ENCODE measurements around the gene MEGF9. TPM values are rescaled to one million over a fixed set of nuclear protein-coding genes. Genes with fewer than 3 reads are reported as not detected.

MEGF9 gene
- total and polyA plus RNA-seq, 2 of the 13 experiments (the other 11 are each of a cell fraction or from before 2014, with no cell fraction given): 3.1 to 3.3 TPM

DNA sequence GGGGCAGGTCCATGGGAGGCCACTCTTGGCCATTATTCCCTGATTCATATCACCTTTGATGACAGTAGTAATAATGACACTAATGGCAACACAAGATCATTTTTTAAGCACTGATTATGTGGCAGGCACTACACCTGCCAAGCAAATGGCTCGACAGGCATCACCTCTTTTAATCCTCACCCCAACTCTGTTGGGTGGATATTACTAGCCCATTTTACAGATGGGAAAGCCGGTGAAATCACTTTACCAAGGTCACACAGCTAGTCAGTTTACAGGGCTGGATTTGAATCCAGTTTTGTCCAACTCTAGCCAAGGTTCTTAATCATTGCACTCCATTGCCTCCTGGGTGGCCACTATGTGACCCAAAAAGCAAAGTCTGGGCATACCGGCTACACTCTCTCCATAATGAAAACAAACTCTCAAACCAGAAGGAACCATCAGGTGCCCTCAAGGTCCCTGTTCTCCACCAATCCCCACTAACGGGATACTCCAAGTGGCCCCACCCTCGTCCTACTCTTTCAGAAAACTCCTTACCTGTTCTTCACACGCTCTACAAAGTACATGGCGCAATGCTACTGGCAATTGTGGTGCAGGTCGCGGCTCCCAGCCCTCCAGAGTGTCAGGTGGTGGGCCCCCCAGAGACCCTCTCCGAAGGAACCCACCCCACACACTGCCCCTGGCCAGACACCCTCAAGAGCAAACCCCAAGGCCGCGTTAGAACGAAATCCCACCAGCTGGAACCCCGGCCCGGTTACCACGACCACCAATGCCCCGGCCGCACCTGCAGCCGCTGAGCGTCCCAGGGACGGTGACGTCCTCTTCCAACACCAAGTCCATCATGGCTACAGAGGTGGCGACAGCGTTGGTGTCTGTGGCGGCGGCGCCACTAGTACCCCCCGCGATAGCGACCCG is 134.9 kb downstream of the MEGF9 start (continued):
- TF ChIP-seq TSC22D2 (CRISPR knock-in tag; IDR thresholded peaks at IDR 0.05; ENCODE audit: borderline replicate concordance) (peak; percentile 41; the same call in 1 of the 2 replicates), ZNF761 (CRISPR knock-in tag; conservative IDR thresholded peaks at IDR 0.05) (no peak), RXRB (CRISPR knock-in tag; IDR thresholded peaks at IDR 0.05; ENCODE audit: borderline replicate concordance) (no peak), SNAI1 (CRISPR knock-in tag; IDR thresholded peaks at IDR 0.05; ENCODE audit: borderline replicate concordance) (no peak), LCORL (IDR thresholded peaks at IDR 0.05) (no peak), LCORL (CRISPR knock-in tag; IDR thresholded peaks at IDR 0.05) (0 out of 2 replicates have a peak, but pooled peaks have one; percentile 32), SOX13 (IDR thresholded peaks at IDR 0.05) (no peak), SOX13 (CRISPR knock-in tag; conservative IDR thresholded peaks at IDR 0.05 in 1 of 2, IDR thresholded peaks at IDR 0.05 in 1 of 2) (no peak), ZNF543 (CRISPR knock-in tag; IDR thresholded peaks at IDR 0.05) (no peak), KAT7 (CRISPR knock-in tag; IDR thresholded peaks at IDR 0.05; ENCODE audit: borderline replicate concordance) (no peak), TMF1 (CRISPR knock-in tag; IDR thresholded peaks at IDR 0.05; ENCODE audit: low read depth) (no peak), ZNF720 (CRISPR knock-in tag; IDR thresholded peaks at IDR 0.05) (no peak), ZNF224 (CRISPR knock-in tag; IDR thresholded peaks at IDR 0.05) (0 out of 2 replicates have a peak, but pooled peaks have one; percentile 6), CENPT (CRISPR knock-in tag; IDR thresholded peaks at IDR 0.05; ENCODE audit: low read depth) (no peak), HES4 (CRISPR knock-in tag; IDR thresholded peaks at IDR 0.05; ENCODE audit: borderline replicate concordance) (0 out of 2 replicates have a peak, but pooled peaks have one; percentile 46), ZMYM3 (CRISPR knock-in tag; IDR thresholded peaks at IDR 0.05) (peak; percentile 68; the same call in 1 of the 2 replicates), ZNF446 (CRISPR knock-in tag; IDR thresholded peaks at IDR 0.05) (peak; percentile 45; the same call in 1 of the 2 replicates), ZNF563 (CRISPR knock-in tag; IDR thresholded peaks at IDR 0.05) (0 out of 2 replicates have a peak, but pooled peaks have one; percentile 42)
- TF ChIP-seq, protein P1, sequence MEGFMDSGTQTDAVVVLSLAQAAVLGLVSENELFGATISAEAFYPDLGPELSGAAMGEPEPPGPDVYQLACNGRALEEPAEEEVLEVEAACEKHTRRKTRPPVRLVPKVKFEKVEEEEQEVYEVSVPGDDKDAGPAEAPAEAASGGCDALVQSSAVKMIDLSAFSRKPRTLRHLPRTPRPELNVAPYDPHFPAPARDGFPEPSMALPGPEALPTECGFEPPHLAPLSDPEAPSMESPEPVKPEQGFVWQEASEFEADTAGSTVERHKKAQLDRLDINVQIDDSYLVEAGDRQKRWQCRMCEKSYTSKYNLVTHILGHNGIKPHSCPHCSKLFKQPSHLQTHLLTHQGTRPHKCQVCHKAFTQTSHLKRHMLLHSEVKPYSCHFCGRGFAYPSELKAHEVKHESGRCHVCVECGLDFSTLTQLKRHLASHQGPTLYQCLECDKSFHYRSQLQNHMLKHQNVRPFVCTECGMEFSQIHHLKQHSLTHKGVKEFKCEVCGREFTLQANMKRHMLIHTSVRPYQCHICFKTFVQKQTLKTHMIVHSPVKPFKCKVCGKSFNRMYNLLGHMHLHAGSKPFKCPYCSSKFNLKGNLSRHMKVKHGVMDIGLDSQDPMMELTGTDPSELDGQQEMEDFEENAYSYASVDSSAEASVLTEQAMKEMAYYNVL (CRISPR knock-in tag; IDR thresholded peaks at IDR 0.05; ENCODE audit: borderline replicate concordance): no peak
- TF ChIP-seq, protein P2, sequence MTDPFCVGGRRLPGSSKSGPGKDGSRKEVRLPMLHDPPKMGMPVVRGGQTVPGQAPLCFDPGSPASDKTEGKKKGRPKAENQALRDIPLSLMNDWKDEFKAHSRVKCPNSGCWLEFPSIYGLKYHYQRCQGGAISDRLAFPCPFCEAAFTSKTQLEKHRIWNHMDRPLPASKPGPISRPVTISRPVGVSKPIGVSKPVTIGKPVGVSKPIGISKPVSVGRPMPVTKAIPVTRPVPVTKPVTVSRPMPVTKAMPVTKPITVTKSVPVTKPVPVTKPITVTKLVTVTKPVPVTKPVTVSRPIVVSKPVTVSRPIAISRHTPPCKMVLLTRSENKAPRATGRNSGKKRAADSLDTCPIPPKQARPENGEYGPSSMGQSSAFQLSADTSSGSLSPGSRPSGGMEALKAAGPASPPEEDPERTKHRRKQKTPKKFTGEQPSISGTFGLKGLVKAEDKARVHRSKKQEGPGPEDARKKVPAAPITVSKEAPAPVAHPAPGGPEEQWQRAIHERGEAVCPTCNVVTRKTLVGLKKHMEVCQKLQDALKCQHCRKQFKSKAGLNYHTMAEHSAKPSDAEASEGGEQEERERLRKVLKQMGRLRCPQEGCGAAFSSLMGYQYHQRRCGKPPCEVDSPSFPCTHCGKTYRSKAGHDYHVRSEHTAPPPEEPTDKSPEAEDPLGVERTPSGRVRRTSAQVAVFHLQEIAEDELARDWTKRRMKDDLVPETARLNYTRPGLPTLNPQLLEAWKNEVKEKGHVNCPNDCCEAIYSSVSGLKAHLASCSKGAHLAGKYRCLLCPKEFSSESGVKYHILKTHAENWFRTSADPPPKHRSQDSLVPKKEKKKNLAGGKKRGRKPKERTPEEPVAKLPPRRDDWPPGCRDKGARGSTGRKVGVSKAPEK (CRISPR knock-in tag; IDR thresholded peaks at IDR 0.05; ENCODE audit: borderline replicate concordance): no peak
- TF ChIP-seq, protein P3, sequence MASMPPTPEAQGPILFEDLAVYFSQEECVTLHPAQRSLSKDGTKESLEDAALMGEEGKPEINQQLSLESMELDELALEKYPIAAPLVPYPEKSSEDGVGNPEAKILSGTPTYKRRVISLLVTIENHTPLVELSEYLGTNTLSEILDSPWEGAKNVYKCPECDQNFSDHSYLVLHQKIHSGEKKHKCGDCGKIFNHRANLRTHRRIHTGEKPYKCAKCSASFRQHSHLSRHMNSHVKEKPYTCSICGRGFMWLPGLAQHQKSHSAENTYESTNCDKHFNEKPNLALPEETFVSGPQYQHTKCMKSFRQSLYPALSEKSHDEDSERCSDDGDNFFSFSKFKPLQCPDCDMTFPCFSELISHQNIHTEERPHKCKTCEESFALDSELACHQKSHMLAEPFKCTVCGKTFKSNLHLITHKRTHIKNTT (CRISPR knock-in tag; IDR thresholded peaks at IDR 0.05): no peak
